B cell (primary cell): ENCODE results near the gene LRRC4C. TPM values are rescaled to one million over a fixed set of nuclear protein-coding genes. Genes with fewer than 3 reads are reported as not detected.

Experiments used
- ATAC-seq: fragments of 200-7000 bp; cut with Tn5 transposase; one replicate; pipeline ENCODE4 v1.10.0; 2021; ENCODE audit warnings: low read depth, mild to moderate bottlenecking, moderate number of reproducible peaks, moderate library complexity
- CTCF ChIA-PET: fragments of 350-600 bp; sonication (Branson Sonifier 250); formaldehyde crosslinking; loops from one replicate; lab custom pipeline; 2021; ENCODE audit warnings: antibody characterized with exemption, inconsistent platforms; lab: Charles Lee
- POLR2A ChIA-PET: fragments of 350-600 bp; sonication (Branson Sonifier 250); formaldehyde crosslinking; loops from one replicate; lab custom pipeline; 2021; ENCODE audit warnings: antibody characterized with exemption; lab: Charles Lee
- DNase-seq: peaks from one replicate; pipeline ENCODE4 v3.0.0; 2013
- H2AFZ ChIP-seq: 2 replicates; pipeline ENCODE4 v1.6.1; 2012; ENCODE audit warnings: mild to moderate bottlenecking, low read depth, low read length; ENCODE audit not compliant: insufficient read depth, poor library complexity, severe bottlenecking
- H3K27ac ChIP-seq, 2 donors: 1 replicate in 1 of 2; 2 replicates in 1 of 2; pipeline ENCODE4 v1.5.1; 2012 to 2013; ENCODE audit warnings: low read length in 2 of 2, mild to moderate bottlenecking in 2 of 2, moderate library complexity in 1 of 2
- H3K27me3 ChIP-seq, 4 experiments: fragments of 200-600 bp in 1 of 4; sonication (generic) in 1 of 4; replicated peaks in 1 of 4; 1 replicate in 2 of 4; 2 replicates in 2 of 4; pipeline versions ENCODE4 v1.6.1 to v1.7.0; 2013 to 2016; ENCODE audit warnings: low read length in 3 of 4, mild to moderate bottlenecking in 2 of 4, mixed read lengths in 1 of 4, moderate library complexity in 1 of 4; ENCODE audit not compliant: insufficient read depth in 4 of 4, control insufficient read depth in 3 of 4; ENCODE audit errors: control extremely low read depth in 1 of 4
- H3K36me3 ChIP-seq, 2 experiments: replicated peaks in 1 of 2; 1 replicate in 1 of 2; 2 replicates in 1 of 2; pipeline versions ENCODE4 v1.6.1 to v1.7.1; 2013; ENCODE audit warnings: low read length in 1 of 2; ENCODE audit not compliant: insufficient read depth in 2 of 2, control insufficient read depth in 1 of 2; ENCODE audit errors: control extremely low read depth in 1 of 2, extremely low read depth in 1 of 2
- H3K4me1 ChIP-seq, 2 donors: fragments of 200-600 bp in 1 of 2; sonication (generic) in 1 of 2; 1 replicate in 1 of 2; 2 replicates in 1 of 2; pipeline versions ENCODE4 v1.5.1 to v1.6.1; 2013 to 2017; ENCODE audit warnings: low read length in 2 of 2; ENCODE audit not compliant: control insufficient read depth in 2 of 2, insufficient read depth in 2 of 2
- H3K4me2 ChIP-seq: replicated peaks from 2 replicates; pipeline ENCODE3; 2012; ENCODE audit warnings: mild to moderate bottlenecking, low read depth, low read length; ENCODE audit not compliant: poor library complexity, severe bottlenecking
- H3K4me3 ChIP-seq, 5 experiments: fragments of 200-600 bp in 1 of 5; sonication (generic) in 1 of 5; 1 replicate in 3 of 5; 2 replicates in 2 of 5; pipeline versions ENCODE4 v1.5.1 to v1.7.0; 2011 to 2016; ENCODE audit warnings: low read length in 4 of 5, mild to moderate bottlenecking in 4 of 5, low read depth in 2 of 5, control low read depth in 1 of 5, moderate library complexity in 1 of 5; ENCODE audit not compliant: insufficient read depth in 1 of 5; ENCODE audit errors: control extremely low read depth in 1 of 5, extremely low read depth in 1 of 5
- H3K79me2 ChIP-seq: fragments of 200-600 bp; sonication (generic); one replicate; pipeline ENCODE4 v1.6.0; 2016; ENCODE audit warnings: low read length; ENCODE audit not compliant: control insufficient read depth, insufficient read depth
- H3K9ac ChIP-seq: fragments of 200-600 bp; sonication (generic); 2 replicates; pipeline ENCODE4 v1.6.1; 2017; ENCODE audit warnings: mild to moderate bottlenecking, low read length, moderate library complexity
- H3K9me3 ChIP-seq, 3 donors: one replicate each; pipeline versions ENCODE4 v1.6.1 to v1.7.1; 2013; ENCODE audit warnings: low read length in 2 of 3; ENCODE audit not compliant: control insufficient read depth in 2 of 3, insufficient read depth in 1 of 3; ENCODE audit errors: control extremely low read depth in 1 of 3
- H4K20me1 ChIP-seq: 2 replicates; pipeline ENCODE4 v1.6.0; 2012; ENCODE audit warnings: mild to moderate bottlenecking, low read length; ENCODE audit not compliant: insufficient read depth, control insufficient read depth, poor library complexity, severe bottlenecking
- H3K27ac Mint-ChIP-seq: one replicate; pipeline ENCODE4 v1.8.0; 2021; ENCODE audit warnings: mixed read lengths
- H3K27me3 Mint-ChIP-seq: one replicate; pipeline ENCODE4 v1.8.0; 2021; ENCODE audit warnings: mixed read lengths
- H3K4me1 Mint-ChIP-seq: one replicate; pipeline ENCODE4 v1.8.0; 2021; ENCODE audit warnings: mixed read lengths
- H3K4me3 Mint-ChIP-seq: one replicate; pipeline ENCODE4 v1.8.0; 2021; ENCODE audit warnings: mixed read lengths
- H3K9me3 Mint-ChIP-seq: one replicate; pipeline ENCODE4 v1.8.0; 2022; ENCODE audit warnings: mixed read lengths; ENCODE audit not compliant: insufficient read depth
- EZH2 ChIP-seq: IDR thresholded peaks from 2 replicates; pipeline ENCODE4 v1.6.1; 2012; ENCODE audit warnings: borderline replicate concordance, low read depth, mild to moderate bottlenecking, moderate library complexity, low read length; ENCODE audit not compliant: insufficient read depth, poor library complexity, severe bottlenecking
- WGBS: methylation state at CpG from one replicate; pipeline ENCODE4 v1.1.5; 2013; ENCODE audit warnings: missing lambda C conversion rate; ENCODE audit not compliant: insufficient coverage; 5-methylcytosine and 5-hydroxymethylcytosine counted together
- intact Hi-C: fragments of 100-400 bp; cut with micrococcal nuclease; formaldehyde crosslinking; loops from one replicate; pipeline ENCODE4 v1.10.0; 2022
- polyA plus RNA-seq: library from polyadenylated mRNA; depleted of rRNA; stranded (reverse); fragments of >200 nt; gene quantifications from 2 replicates; pipeline ENCODE4 v1.2.3, GENCODE V29; 2012
- total RNA-seq, 2 donors: library from RNA; stranded (reverse); fragments of 120-200 nt in 1 of 2; gene quantifications; 1 replicate in 1 of 2; 2 replicates in 1 of 2; pipeline versions ENCODE4 v1.2.3 to v1.2.4, GENCODE V29; 2013 to 2022
- TF ChIP-seq, protein P1 (sequence below): fragments of 200-600 bp; IDR thresholded peaks from one replicate; pipeline ENCODE4 v1.8.0; 2022; ENCODE audit warnings: antibody characterized with exemption, mild to moderate bottlenecking

Gene LRRC4C
- total and polyA plus RNA-seq, 2 donors (not counting 1 experiment from before 2014, with no cell fraction given), result 0.57 TPM; not detected in 1

GRCh38 chr11:40276960-40277359 lies 1182.5 kb downstream of the LRRC4C start:
- POLR2A ChIA-PET, result no interaction called here
- DNase-seq (no peak), ATAC-seq (no peak)
- Histone ChIP-seq H2AFZ (no peak overlapping the region), H3K9ac (no peak overlapping the region), H3K27me3 (no peaks in the 10 kb centered on the region), H3K9me3 (no peaks in the 10 kb centered on the region), H3K27ac (no peak overlapping the region), H3K36me3 (no peaks in the 10 kb centered on the region), H3K4me2 (no peak overlapping the region), H3K4me1 (no peaks in the 10 kb centered on the region), H3K79me2 (no peaks in the 10 kb centered on the region), H3K4me3 (no peak overlapping the region), H4K20me1 (no peaks in the 10 kb centered on the region)
- Mint-ChIP-seq H3K27ac (no peak overlapping the region), H3K4me1 (no peaks in the 10 kb centered on the region), H3K4me3 (no peak overlapping the region), H3K27me3 (no peaks in the 10 kb centered on the region), H3K9me3 (no peaks in the 10 kb centered on the region)
- intact Hi-C loops, result no loop called here
- no peak for TF ChIP-seq EZH2
- TF ChIP-seq, protein P1, sequence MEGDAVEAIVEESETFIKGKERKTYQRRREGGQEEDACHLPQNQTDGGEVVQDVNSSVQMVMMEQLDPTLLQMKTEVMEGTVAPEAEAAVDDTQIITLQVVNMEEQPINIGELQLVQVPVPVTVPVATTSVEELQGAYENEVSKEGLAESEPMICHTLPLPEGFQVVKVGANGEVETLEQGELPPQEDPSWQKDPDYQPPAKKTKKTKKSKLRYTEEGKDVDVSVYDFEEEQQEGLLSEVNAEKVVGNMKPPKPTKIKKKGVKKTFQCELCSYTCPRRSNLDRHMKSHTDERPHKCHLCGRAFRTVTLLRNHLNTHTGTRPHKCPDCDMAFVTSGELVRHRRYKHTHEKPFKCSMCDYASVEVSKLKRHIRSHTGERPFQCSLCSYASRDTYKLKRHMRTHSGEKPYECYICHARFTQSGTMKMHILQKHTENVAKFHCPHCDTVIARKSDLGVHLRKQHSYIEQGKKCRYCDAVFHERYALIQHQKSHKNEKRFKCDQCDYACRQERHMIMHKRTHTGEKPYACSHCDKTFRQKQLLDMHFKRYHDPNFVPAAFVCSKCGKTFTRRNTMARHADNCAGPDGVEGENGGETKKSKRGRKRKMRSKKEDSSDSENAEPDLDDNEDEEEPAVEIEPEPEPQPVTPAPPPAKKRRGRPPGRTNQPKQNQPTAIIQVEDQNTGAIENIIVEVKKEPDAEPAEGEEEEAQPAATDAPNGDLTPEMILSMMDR, result no peak
- 100% methylated on average over 1 of the region's 1 CpG for WGBS
- CTCF ChIA-PET, result no interaction called here

- Mint-ChIP-seq H3K27ac (no peak overlapping the region), H3K4me3 (no peak overlapping the region), H3K4me1 (no peaks in the 10 kb centered on the region), H3K27me3 (no peaks in the 10 kb centered on the region), H3K9me3 (no peaks in the 10 kb centered on the region)
- TF ChIP-seq, protein P1, result no peak
- TF ChIP-seq EZH2, result no peak
- no CpG with 5 or more reads among the region's 3 CpGs for WGBS
- no peaks in the 10 kb centered on the region for H4K20me1 ChIP-seq
- H2AFZ ChIP-seq, result no peak overlapping the region
- H3K4me2 ChIP-seq, result no peak overlapping the region
- ChIA-PET CTCF (no interaction called here), POLR2A (no interaction called here)
- H3K9me3 ChIP-seq, result no peaks in the 10 kb centered on the region
- H3K4me1 ChIP-seq, result no peaks in the 10 kb centered on the region
- H3K27me3 ChIP-seq, result no peaks in the 10 kb centered on the region
- H3K9ac ChIP-seq, result no peak overlapping the region
- ATAC-seq, result no peak
- intact Hi-C loops, result no loop called here
- no peaks in the 10 kb centered on the region for H3K79me2 ChIP-seq
- DNase-seq, result no peak
- no peak overlapping the region for H3K27ac ChIP-seq
- H3K36me3 ChIP-seq, result no peaks in the 10 kb centered on the region
- no peak overlapping the region for H3K4me3 ChIP-seq
These were observed 1185.4 kb downstream of the LRRC4C start for GRCh38 chr11:40274017-40274416.
